ENCODE measurements around the gene RAMAC.

- no peak for TF ChIP-seq CTCF (IDR thresholded peaks at IDR 0.05)
- TF ChIP-seq POLR2AphosphoS5 (IDR thresholded peaks at IDR 0.05): no peak
- no peak for TF ChIP-seq POLR2A (IDR thresholded peaks at IDR 0.05)
Measured at GRCh38 chr15:83036253-83036652, 50.2 kb downstream of the RAMAC start.
